Measurements from ENCODE around the gene FAM3B.

FAM3B gene

GRCh38 chr21:41360072-41360821 is 43.6 kb downstream of the FAM3B start:
- DNase-seq (ENCODE audit: low read depth), result no peak
- TF ChIP-seq, protein P1, sequence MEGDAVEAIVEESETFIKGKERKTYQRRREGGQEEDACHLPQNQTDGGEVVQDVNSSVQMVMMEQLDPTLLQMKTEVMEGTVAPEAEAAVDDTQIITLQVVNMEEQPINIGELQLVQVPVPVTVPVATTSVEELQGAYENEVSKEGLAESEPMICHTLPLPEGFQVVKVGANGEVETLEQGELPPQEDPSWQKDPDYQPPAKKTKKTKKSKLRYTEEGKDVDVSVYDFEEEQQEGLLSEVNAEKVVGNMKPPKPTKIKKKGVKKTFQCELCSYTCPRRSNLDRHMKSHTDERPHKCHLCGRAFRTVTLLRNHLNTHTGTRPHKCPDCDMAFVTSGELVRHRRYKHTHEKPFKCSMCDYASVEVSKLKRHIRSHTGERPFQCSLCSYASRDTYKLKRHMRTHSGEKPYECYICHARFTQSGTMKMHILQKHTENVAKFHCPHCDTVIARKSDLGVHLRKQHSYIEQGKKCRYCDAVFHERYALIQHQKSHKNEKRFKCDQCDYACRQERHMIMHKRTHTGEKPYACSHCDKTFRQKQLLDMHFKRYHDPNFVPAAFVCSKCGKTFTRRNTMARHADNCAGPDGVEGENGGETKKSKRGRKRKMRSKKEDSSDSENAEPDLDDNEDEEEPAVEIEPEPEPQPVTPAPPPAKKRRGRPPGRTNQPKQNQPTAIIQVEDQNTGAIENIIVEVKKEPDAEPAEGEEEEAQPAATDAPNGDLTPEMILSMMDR (conservative IDR thresholded peaks at IDR 0.05; ENCODE audit: low read depth, low read length), result peak; percentile 35
- no peak overlapping the region for H3K4me3 ChIP-seq (ENCODE audit: low read length)

- no peak for DNase-seq (ENCODE audit: low read depth)
- TF ChIP-seq, protein P1 (conservative IDR thresholded peaks at IDR 0.05; ENCODE audit: low read depth, low read length), result no peak
- no peak overlapping the region for H3K4me3 ChIP-seq (ENCODE audit: low read length)
Measured at GRCh38 chr21:41361053-41361785, 44.6 kb downstream of the FAM3B start.

- DNase-seq (ENCODE audit: low read depth), result no peak
- TF ChIP-seq, protein P1 (conservative IDR thresholded peaks at IDR 0.05; ENCODE audit: low read depth, low read length), result no peak
- no peak within 1 kb of the TSS for H3K4me3 ChIP-seq (ENCODE audit: low read length)
Measured at GRCh38 chr21:41361786-41362604, 45.4 kb downstream of the FAM3B start, which contains the start of gene MX2. Gene MX2 (plus strand): TSS chr21:41362027. CDS start chr21:41376907, 14,880 bp downstream.

- no peak for DNase-seq (ENCODE audit: low read depth)
- no peak overlapping the region for H3K4me3 ChIP-seq (ENCODE audit: low read length)
- TF ChIP-seq, protein P1 (conservative IDR thresholded peaks at IDR 0.05; ENCODE audit: low read depth, low read length), result no peak
Measured at GRCh38 chr21:41362605-41363369, 46.2 kb downstream of the FAM3B start.

- DNase-seq (ENCODE audit: low read depth), result no peak
- TF ChIP-seq, protein P1 (conservative IDR thresholded peaks at IDR 0.05; ENCODE audit: low read depth, low read length), result no peak
- H3K4me3 ChIP-seq (ENCODE audit: low read length), result no peak overlapping the region
Measured at GRCh38 chr21:41363370-41364270, 47.0 kb downstream of the FAM3B start.

Data from retinal pigment epithelial cell (primary cell).